ENCODE measurements around the gene TBCD. TPM values are rescaled to one million over a fixed set of nuclear protein-coding genes. Genes with fewer than 3 reads are reported as not detected.

Gene TBCD
- total and polyA plus RNA-seq, 2 experiments from 2014 or later = 19.3 to 33.8 TPM

- no peaks in the 10 kb centered on the region for H3K36me3 ChIP-seq (ENCODE audit: low read depth)
- H3K27me3 ChIP-seq (replicated peaks; ENCODE audit: insufficient read depth) = no peaks in the 10 kb centered on the region
- H3F3A ChIP-seq (ENCODE audit: insufficient read depth) = no peaks in the 10 kb centered on the region
- H3K27ac ChIP-seq = no peak overlapping the region
- H4K20me1 ChIP-seq (ENCODE audit: insufficient read depth) = no peaks in the 10 kb centered on the region
- H3K9me2 ChIP-seq (ENCODE audit: insufficient read depth) = no peaks in the 10 kb centered on the region
- no peaks in the 10 kb centered on the region for H3K9me3 ChIP-seq (ENCODE audit: low read depth)
- no peaks in the 10 kb centered on the region for H3K79me2 ChIP-seq (ENCODE audit: insufficient read depth)
- H3K9ac ChIP-seq = no peak overlapping the region
- WGBS, 2 experiments (ENCODE audit: low coverage in 1 of 2, low lambda C conversion rate in 2 of 2, missing lambda C conversion rate in 2 of 2) = 94 to 97% methylated on average over 18 to 19 of the region's 19 CpGs
- in situ Hi-C loops (cut with MboI) = no loop called here
- no peak for DNase-seq
- H2AFZ ChIP-seq = no peak overlapping the region
- H3K4me1 ChIP-seq (ENCODE audit: insufficient read depth) = no peaks in the 10 kb centered on the region
- TF ChIP-seq EZH2phosphoT487 (IDR thresholded peaks at IDR 0.05; ENCODE audit: insufficient read depth, low read depth) = no peak
- no peak for TF ChIP-seq EZH2 (IDR thresholded peaks at IDR 0.05; ENCODE audit: insufficient read depth, poor library complexity, severe bottlenecking)
- H3K4me2 ChIP-seq (ENCODE audit: unreplicated experiment) = no peak overlapping the region
- no peak overlapping the region for H3K4me3 ChIP-seq
Observed at GRCh38 chr17:82900741-82901140, 148.9 kb downstream of the TBCD start.

DNA sequence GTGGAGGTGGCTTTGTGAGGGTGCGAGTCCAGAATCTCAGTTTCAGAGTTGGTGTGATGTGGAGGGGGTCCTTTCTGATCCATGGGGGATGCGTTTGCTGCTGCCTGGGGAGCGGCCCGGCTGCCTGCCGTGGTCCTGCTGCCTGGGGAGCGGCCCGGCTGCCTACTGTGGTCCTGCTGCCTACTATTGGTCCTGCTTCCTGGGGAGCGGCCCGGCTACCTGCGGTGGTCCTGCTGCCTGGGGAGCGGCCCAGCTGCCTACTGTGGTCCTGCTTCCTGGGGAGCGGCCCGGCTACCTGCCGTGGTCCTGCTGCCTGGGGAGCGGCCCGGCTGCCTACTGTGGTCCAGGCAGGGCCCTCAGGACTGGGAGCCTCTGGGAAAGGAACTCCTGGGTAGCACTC lies 149.5 kb downstream of the TBCD start:
- Histone ChIP-seq H3K36me3 (ENCODE audit: low read depth) (no peaks in the 10 kb centered on the region), H3F3A (ENCODE audit: insufficient read depth) (no peaks in the 10 kb centered on the region), H3K4me2 (ENCODE audit: unreplicated experiment) (no peak overlapping the region), H4K20me1 (ENCODE audit: insufficient read depth) (no peaks in the 10 kb centered on the region), H2AFZ (no peak overlapping the region), H3K9ac (no peak overlapping the region), H3K9me2 (ENCODE audit: insufficient read depth) (no peaks in the 10 kb centered on the region), H3K27ac (no peak overlapping the region), H3K9me3 (ENCODE audit: low read depth) (no peaks in the 10 kb centered on the region), H3K79me2 (ENCODE audit: insufficient read depth) (no peaks in the 10 kb centered on the region), H3K4me3 (no peak overlapping the region), H3K27me3 (replicated peaks; ENCODE audit: insufficient read depth) (no peaks in the 10 kb centered on the region), H3K4me1 (ENCODE audit: insufficient read depth) (no peaks in the 10 kb centered on the region)
- TF ChIP-seq EZH2 (IDR thresholded peaks at IDR 0.05; ENCODE audit: insufficient read depth, poor library complexity, severe bottlenecking) = no peak
- no peak for TF ChIP-seq EZH2phosphoT487 (IDR thresholded peaks at IDR 0.05; ENCODE audit: insufficient read depth, low read depth)
- in situ Hi-C loops (cut with MboI) = no loop called here
- WGBS, 2 experiments (ENCODE audit: low coverage in 1 of 2, low lambda C conversion rate in 2 of 2, missing lambda C conversion rate in 2 of 2) = 97 to 100% methylated on average over 2 to 16 of the region's 16 CpGs
- no peak for DNase-seq

DNA sequence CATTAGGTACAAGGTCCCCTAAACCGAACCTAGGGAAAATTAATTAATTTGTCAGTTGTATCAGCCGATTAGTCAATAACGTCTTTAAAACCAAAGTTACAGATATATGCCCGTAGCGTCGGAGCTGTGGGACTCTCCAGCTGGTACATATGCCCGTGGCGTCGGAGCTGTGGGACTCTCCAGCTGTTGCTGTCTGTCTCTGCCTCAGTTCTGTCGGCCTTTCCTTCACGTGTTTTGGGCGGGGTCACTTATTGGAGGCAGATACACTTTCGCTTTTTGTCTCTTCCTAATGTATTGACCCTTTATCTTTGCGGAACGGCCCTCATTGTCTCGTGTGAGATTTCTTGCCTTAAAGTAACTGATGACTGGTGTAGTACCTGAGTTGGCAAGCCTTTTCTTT lies 150.0 kb downstream of the TBCD start:
- H3K4me1 ChIP-seq (ENCODE audit: insufficient read depth) = no peaks in the 10 kb centered on the region
- H4K20me1 ChIP-seq (ENCODE audit: insufficient read depth) = no peaks in the 10 kb centered on the region
- TF ChIP-seq EZH2phosphoT487 (IDR thresholded peaks at IDR 0.05; ENCODE audit: insufficient read depth, low read depth) (no peak), EZH2 (IDR thresholded peaks at IDR 0.05; ENCODE audit: insufficient read depth, poor library complexity, severe bottlenecking) (no peak)
- DNase-seq = no peak
- no peak overlapping the region for H3K4me2 ChIP-seq (ENCODE audit: unreplicated experiment)
- H2AFZ ChIP-seq = no peak overlapping the region
- in situ Hi-C loops (cut with MboI) = no loop called here
- H3K27ac ChIP-seq = no peak overlapping the region
- no peak overlapping the region for H3K4me3 ChIP-seq
- H3K79me2 ChIP-seq (ENCODE audit: insufficient read depth) = no peaks in the 10 kb centered on the region
- H3F3A ChIP-seq (ENCODE audit: insufficient read depth) = no peaks in the 10 kb centered on the region
- H3K9ac ChIP-seq = no peak overlapping the region
- no peaks in the 10 kb centered on the region for H3K9me3 ChIP-seq (ENCODE audit: low read depth)
- no peaks in the 10 kb centered on the region for H3K9me2 ChIP-seq (ENCODE audit: insufficient read depth)
- WGBS, 2 experiments (ENCODE audit: low coverage in 1 of 2, low lambda C conversion rate in 2 of 2, missing lambda C conversion rate in 2 of 2) = 76 to 80% methylated on average over 16 of the region's 16 CpGs
- no peaks in the 10 kb centered on the region for H3K27me3 ChIP-seq (replicated peaks; ENCODE audit: insufficient read depth)
- no peaks in the 10 kb centered on the region for H3K36me3 ChIP-seq (ENCODE audit: low read depth)

DNA sequence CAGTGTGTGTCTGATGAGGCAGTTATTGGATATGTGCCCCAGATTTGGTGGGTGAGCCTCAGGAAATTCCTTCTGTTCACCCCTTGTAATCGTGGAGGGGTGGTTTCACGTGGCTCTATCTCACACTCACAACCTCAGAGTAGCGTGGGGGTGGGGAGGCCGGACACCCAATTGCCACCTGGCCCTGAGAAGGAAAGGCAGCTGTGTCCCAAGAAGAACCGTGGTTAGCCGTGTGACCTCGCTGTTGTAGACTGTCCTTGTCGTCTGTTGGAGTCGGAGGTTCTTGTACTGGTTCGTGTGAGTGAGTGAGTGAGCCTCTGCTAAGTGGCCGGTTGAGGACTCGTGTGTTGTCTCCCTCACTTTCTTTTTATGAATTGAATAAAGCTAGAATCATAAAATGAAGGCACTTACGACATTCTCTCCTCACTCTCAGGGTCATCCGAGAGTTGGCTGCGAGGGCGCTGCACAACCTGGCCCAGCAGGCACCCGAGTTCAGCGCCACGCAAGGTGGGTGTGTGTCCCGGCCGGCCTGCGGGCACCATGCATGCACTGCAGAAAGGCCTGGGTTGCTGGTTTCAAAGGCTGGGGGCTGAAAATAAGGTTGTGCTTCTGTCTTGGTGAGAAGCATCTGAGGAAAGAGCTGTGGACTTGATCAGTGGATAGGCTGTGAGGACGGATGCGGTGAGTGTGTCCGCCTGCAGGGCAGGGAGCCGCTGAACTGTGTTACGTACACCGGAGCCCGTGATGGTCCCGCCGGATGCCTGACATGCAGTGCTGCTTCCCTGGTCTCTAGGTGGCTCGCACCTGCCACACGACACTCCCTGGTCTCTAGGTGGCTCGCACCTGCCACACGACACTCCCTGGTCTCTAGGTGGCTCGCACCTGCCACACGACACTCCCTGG lies 151.4 kb downstream of the TBCD start:
- no peaks in the 10 kb centered on the region for H3K36me3 ChIP-seq (ENCODE audit: low read depth)
- H3K4me3 ChIP-seq = no peak overlapping the region
- H3K79me2 ChIP-seq (ENCODE audit: insufficient read depth) = no peaks in the 10 kb centered on the region
- H4K20me1 ChIP-seq (ENCODE audit: insufficient read depth) = no peaks in the 10 kb centered on the region
- DNase-seq = no peak
- no peak overlapping the region for H3K9ac ChIP-seq
- no peak for TF ChIP-seq EZH2 (IDR thresholded peaks at IDR 0.05; ENCODE audit: insufficient read depth, poor library complexity, severe bottlenecking)
- TF ChIP-seq EZH2phosphoT487 (IDR thresholded peaks at IDR 0.05; ENCODE audit: insufficient read depth, low read depth) = no peak
- no peak overlapping the region for H2AFZ ChIP-seq
- H3K27ac ChIP-seq = no peak overlapping the region
- no peaks in the 10 kb centered on the region for H3K4me1 ChIP-seq (ENCODE audit: insufficient read depth)
- no peaks in the 10 kb centered on the region for H3F3A ChIP-seq (ENCODE audit: insufficient read depth)
- no peaks in the 10 kb centered on the region for H3K27me3 ChIP-seq (replicated peaks; ENCODE audit: insufficient read depth)
- H3K9me2 ChIP-seq (ENCODE audit: insufficient read depth) = no peaks in the 10 kb centered on the region
- H3K9me3 ChIP-seq (ENCODE audit: low read depth) = no peaks in the 10 kb centered on the region
- 92 to 94% methylated on average over 32 to 35 of the region's 37 CpGs for WGBS, 2 experiments (ENCODE audit: low coverage in 1 of 2, low lambda C conversion rate in 2 of 2, missing lambda C conversion rate in 2 of 2)
- no peak overlapping the region for H3K4me2 ChIP-seq (ENCODE audit: unreplicated experiment)
- in situ Hi-C loops (cut with MboI) = no loop called here
